GM12878 (cell line): Measurements from ENCODE around the gene GAPT.

Experiments
- CTCF ChIP-seq, 3 experiments: IDR thresholded peaks in 2 of 3; conservative IDR thresholded peaks in 1 of 3; 2 replicates each; pipeline ENCODE4 v1.5.1; 2011; ENCODE audit warnings: low read depth in 3 of 3, low read length in 3 of 3, mild to moderate bottlenecking in 3 of 3, control low read depth in 2 of 3, moderate library complexity in 2 of 3, inconsistent platforms in 1 of 3, mixed read lengths in 1 of 3; ENCODE audit not compliant: control insufficient read depth in 2 of 3, insufficient read depth in 1 of 3; ENCODE audit errors: extremely low read depth in 1 of 3
- LARP7 ChIP-seq: fragments of 450-650 bp; IDR thresholded peaks from 2 replicates; pipeline ENCODE4 v1.6.1; 2017; ENCODE audit warnings: mild to moderate bottlenecking
- NBN ChIP-seq: fragments of 450-650 bp; IDR thresholded peaks from 2 replicates; pipeline ENCODE4 v1.6.1; 2016
- RAD21 ChIP-seq: IDR thresholded peaks from 2 replicates; pipeline ENCODE4 v1.6.1; 2011; ENCODE audit warnings: mild to moderate bottlenecking, low read depth, low read length, moderate library complexity; ENCODE audit not compliant: insufficient read depth
- RAD51 ChIP-seq: fragments of 450-650 bp; IDR thresholded peaks from 2 replicates; pipeline ENCODE4 v1.6.1; 2016; ENCODE audit warnings: moderate library complexity, mild to moderate bottlenecking, inconsistent platforms
- RFX5 ChIP-seq: IDR thresholded peaks from 2 replicates; pipeline ENCODE4 v1.6.1; 2011; ENCODE audit warnings: low read depth, low read length, improper control_type of control experiment
- SP1 ChIP-seq: IDR thresholded peaks from one replicate; pipeline ENCODE4 v1.6.1; 2011; ENCODE audit warnings: low read depth, low read length
- TARDBP ChIP-seq: IDR thresholded peaks from 2 replicates; pipeline ENCODE4 v1.6.1; 2016; ENCODE audit warnings: borderline replicate concordance
- USF1 ChIP-seq: IDR thresholded peaks from 2 replicates; pipeline ENCODE4 v1.6.1; 2011; ENCODE audit warnings: borderline replicate concordance, low read depth, mild to moderate bottlenecking, moderate library complexity, mixed read lengths, low read length; ENCODE audit not compliant: insufficient read depth; ENCODE audit errors: extremely low read length
- ZNF687 ChIP-seq: fragments of 450-650 bp; IDR thresholded peaks from 2 replicates; pipeline ENCODE4 v1.6.1; 2017; ENCODE audit warnings: mild to moderate bottlenecking, moderate library complexity

GRCh38 chr5:58497921-58498320, 6.7 kb downstream of the GAPT start:
- TF ChIP-seq USF1 (no peak), SP1 (no peak), CTCF (IDR thresholded peaks at IDR 0.05 in 2 of 3, conservative IDR thresholded peaks at IDR 0.05 in 1 of 3; ENCODE audit: control insufficient read depth in 2 of 3, extremely low read depth in 1 of 3, insufficient read depth in 1 of 3, low read depth in 3 of 3, low read length in 3 of 3) (no peak), RFX5 (no peak), RAD21 (no peak), LARP7 (no peak), ZNF687 (no peak), RAD51 (no peak), NBN (no peak), TARDBP (no peak)
